Esophagus squamous epithelium (tissue), 5 donors: Measurements from ENCODE around the gene ABCA9. TPM values are rescaled to one million over a fixed set of nuclear protein-coding genes. Genes with fewer than 3 reads are reported as not detected.

ENCODE experiments used
- DNase-seq: peaks from one replicate; lab custom pipeline; 2025; lab: John Stamatoyannopoulos, UW
- H3K27ac ChIP-seq, 4 donors: fragments of 200-600 bp; sonication (generic); one replicate each; pipeline ENCODE4 v1.5.1; 2016 to 2019; ENCODE audit warnings: mild to moderate bottlenecking in 1 of 4
- H3K27me3 ChIP-seq, 4 donors: fragments of 200-600 bp; sonication (generic); 1 replicate in 3 of 4; 2 replicates in 1 of 4; pipeline versions ENCODE4 v1.5.1 to v1.6.0; 2017 to 2021; ENCODE audit warnings: antibody characterized with exemption in 1 of 4
- H3K36me3 ChIP-seq, 3 donors: fragments of 200-600 bp; sonication (generic); one replicate each; pipeline ENCODE4 v1.5.1; 2016 to 2019
- H3K4me1 ChIP-seq, 3 donors: fragments of 200-600 bp; sonication (generic); one replicate each; pipeline ENCODE4 v1.5.1; 2017 to 2019
- H3K4me3 ChIP-seq, 4 donors: fragments of 200-600 bp; sonication (generic); 1 replicate in 3 of 4; 2 replicates in 1 of 4; pipeline ENCODE4 v1.5.1; 2016 to 2019; ENCODE audit warnings: mild to moderate bottlenecking in 2 of 4, moderate library complexity in 1 of 4
- H3K9me3 ChIP-seq, 3 donors: fragments of 200-600 bp; sonication (generic); one replicate each; pipeline ENCODE4 v1.5.1; 2016 to 2019
- POLR2A ChIP-seq, 4 donors: fragments of 450-650 bp; IDR thresholded peaks; one replicate each; pipeline ENCODE4 v1.6.1; 2017; ENCODE audit warnings: antibody characterized with exemption in 4 of 4, mild to moderate bottlenecking in 4 of 4, moderate library complexity in 3 of 4
- WGBS, 2 donors: methylation state at CpG; one replicate each; pipeline ENCODE4 v1.1.5; 2018; 5-methylcytosine and 5-hydroxymethylcytosine counted together
- intact Hi-C: fragments of 100-400 bp; cut with DNase I; formaldehyde crosslinking; loops from one replicate; pipeline ENCODE4 v1.15.0; 2022
- total RNA-seq, 4 donors: library from RNA; depleted of rRNA; stranded (reverse); fragments of >200 nt; gene quantifications; one replicate each; pipeline ENCODE4 v1.1.0, GENCODE V29; 2016
- TF ChIP-seq, protein P1 (sequence below), 6 experiments: fragments of 450-650 bp in 4 of 6; fragments of 200-600 bp in 2 of 6; sonication (generic) in 2 of 6; IDR thresholded peaks; one replicate each; pipeline ENCODE4 v1.5.1; 2016 to 2019; ENCODE audit warnings: antibody characterized with exemption in 6 of 6, mild to moderate bottlenecking in 4 of 6, moderate library complexity in 4 of 6
- donor health status: DM: yes; HTN: yes; CAD: no.

ABCA9 gene
- total RNA-seq, 4 donors from 2014 or later = 0.34 to 17.4 (median 5.3) TPM

- 65 to 69% methylated on average over 1 of the region's 1 CpG for WGBS, 2 donors
- H3K4me1 ChIP-seq = no peaks in the 10 kb centered on the region
- DNase-seq = no peak
- no peak for TF ChIP-seq POLR2A (IDR thresholded peaks at IDR 0.05)
- TF ChIP-seq, protein P1, sequence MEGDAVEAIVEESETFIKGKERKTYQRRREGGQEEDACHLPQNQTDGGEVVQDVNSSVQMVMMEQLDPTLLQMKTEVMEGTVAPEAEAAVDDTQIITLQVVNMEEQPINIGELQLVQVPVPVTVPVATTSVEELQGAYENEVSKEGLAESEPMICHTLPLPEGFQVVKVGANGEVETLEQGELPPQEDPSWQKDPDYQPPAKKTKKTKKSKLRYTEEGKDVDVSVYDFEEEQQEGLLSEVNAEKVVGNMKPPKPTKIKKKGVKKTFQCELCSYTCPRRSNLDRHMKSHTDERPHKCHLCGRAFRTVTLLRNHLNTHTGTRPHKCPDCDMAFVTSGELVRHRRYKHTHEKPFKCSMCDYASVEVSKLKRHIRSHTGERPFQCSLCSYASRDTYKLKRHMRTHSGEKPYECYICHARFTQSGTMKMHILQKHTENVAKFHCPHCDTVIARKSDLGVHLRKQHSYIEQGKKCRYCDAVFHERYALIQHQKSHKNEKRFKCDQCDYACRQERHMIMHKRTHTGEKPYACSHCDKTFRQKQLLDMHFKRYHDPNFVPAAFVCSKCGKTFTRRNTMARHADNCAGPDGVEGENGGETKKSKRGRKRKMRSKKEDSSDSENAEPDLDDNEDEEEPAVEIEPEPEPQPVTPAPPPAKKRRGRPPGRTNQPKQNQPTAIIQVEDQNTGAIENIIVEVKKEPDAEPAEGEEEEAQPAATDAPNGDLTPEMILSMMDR (IDR thresholded peaks at IDR 0.05) = no peak
- no peak overlapping the region for H3K4me3 ChIP-seq
- intact Hi-C loops = no loop called here
- peaks cover 0 to 5% (median 3%) of the 10 kb centered on the region in 3 donors for H3K36me3 ChIP-seq
- no peaks in the 10 kb centered on the region for H3K27me3 ChIP-seq
- H3K9me3 ChIP-seq = no peaks in the 10 kb centered on the region
- no peak overlapping the region for H3K27ac ChIP-seq
These were observed 35.8 kb upstream of the ABCA9 start for GRCh38 chr17:69096541-69096940.

- no peaks in the 10 kb centered on the region for H3K4me1 ChIP-seq
- H3K27me3 ChIP-seq = no peaks in the 10 kb centered on the region
- DNase-seq = no peak
- H3K27ac ChIP-seq = no peak overlapping the region
- H3K36me3 ChIP-seq = peaks cover 0 to 5% (median 3%) of the 10 kb centered on the region in 3 donors
- intact Hi-C loops = no loop called here
- no peak for TF ChIP-seq POLR2A (IDR thresholded peaks at IDR 0.05)
- TF ChIP-seq, protein P1 (IDR thresholded peaks at IDR 0.05) = no peak
- no peak overlapping the region for H3K4me3 ChIP-seq
- H3K9me3 ChIP-seq = no peaks in the 10 kb centered on the region
- WGBS, 2 donors = 89 to 94% methylated on average over 2 of the region's 2 CpGs
These were observed 33.3 kb upstream of the ABCA9 start for GRCh38 chr17:69093995-69094394.

GRCh38 chr17:69093279-69093789 is 32.6 kb upstream of the ABCA9 start:
- Histone ChIP-seq H3K36me3 (peaks cover 0 to 5% (median 3%) of the 10 kb centered on the region in 3 donors), H3K4me3 (no peak overlapping the region), H3K9me3 (no peaks in the 10 kb centered on the region), H3K4me1 (no peaks in the 10 kb centered on the region), H3K27ac (no peak overlapping the region), H3K27me3 (no peaks in the 10 kb centered on the region)
- WGBS, 2 donors = 66 to 67% methylated on average over 8 of the region's 8 CpGs
- TF ChIP-seq, protein P1 (IDR thresholded peaks at IDR 0.05) = no peak
- no peak for DNase-seq
- intact Hi-C loops = no loop called here

DNA sequence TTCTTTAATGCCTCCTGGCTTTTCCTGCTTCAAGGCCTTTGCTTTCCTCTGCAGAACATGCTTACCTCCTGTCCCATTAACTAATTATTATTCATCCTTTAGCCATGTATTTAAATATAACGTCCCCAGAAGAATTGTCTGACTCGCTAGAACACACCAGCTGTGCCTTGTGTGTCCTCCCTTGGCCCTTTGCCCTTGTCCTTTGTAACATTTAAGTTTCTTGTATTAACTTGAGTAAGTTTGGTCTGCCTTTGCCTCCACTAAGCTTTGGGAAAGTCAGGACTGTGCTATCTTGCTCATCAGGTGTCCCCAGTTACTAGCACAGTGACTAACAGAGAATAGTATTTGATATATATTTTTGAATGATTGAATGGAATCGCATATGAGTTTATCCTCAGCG is 29.6 kb upstream of the ABCA9 start:
- H3K9me3 ChIP-seq = no peaks in the 10 kb centered on the region
- intact Hi-C loops = no loop called here
- H3K27ac ChIP-seq = no peak overlapping the region
- no peak overlapping the region for H3K4me3 ChIP-seq
- no peaks in the 10 kb centered on the region for H3K27me3 ChIP-seq
- H3K4me1 ChIP-seq = no peaks in the 10 kb centered on the region
- TF ChIP-seq, protein P1 (IDR thresholded peaks at IDR 0.05) = no peak
- no peak for TF ChIP-seq POLR2A (IDR thresholded peaks at IDR 0.05)
- peaks cover 0 to 3% (median 3%) of the 10 kb centered on the region in 3 donors for H3K36me3 ChIP-seq
- 68 to 77% methylated on average over 4 of the region's 4 CpGs for WGBS, 2 donors
- DNase-seq = no peak

GRCh38 chr17:69088643-69089200 is 28.0 kb upstream of the ABCA9 start:
- WGBS, 2 donors = 83 to 89% methylated on average over 4 of the region's 4 CpGs
- H3K4me1 ChIP-seq = no peaks in the 10 kb centered on the region
- H3K27me3 ChIP-seq = no peaks in the 10 kb centered on the region
- no peaks in the 10 kb centered on the region for H3K9me3 ChIP-seq
- peaks cover 0 to 11% (median 0%) of the 10 kb centered on the region in 3 donors for H3K36me3 ChIP-seq
- no peak overlapping the region for H3K27ac ChIP-seq
- no peak overlapping the region for H3K4me3 ChIP-seq
- intact Hi-C loops = no loop called here
- no peak for DNase-seq
- no peak for TF ChIP-seq POLR2A (IDR thresholded peaks at IDR 0.05)
- TF ChIP-seq, protein P1 (IDR thresholded peaks at IDR 0.05) = no peak
